Endothelial cell of umbilical vein (primary cell): ENCODE data around the gene CTBP1.

Experiments
- JUN ChIP-seq: IDR thresholded peaks from 2 replicates; pipeline ENCODE4 v1.6.1; 2011; ENCODE audit warnings: borderline replicate concordance, low read depth; ENCODE audit not compliant: insufficient read length, insufficient read depth
- POLR2A ChIP-seq: IDR thresholded peaks from 2 replicates; pipeline ENCODE4 v1.6.1; 2012; ENCODE audit warnings: low read depth, mild to moderate bottlenecking, control low read depth, low read length
- POLR2AphosphoS5 ChIP-seq: IDR thresholded peaks from 2 replicates; pipeline ENCODE4 v1.6.1; 2012; ENCODE audit warnings: low read depth, mild to moderate bottlenecking, control low read depth, low read length, moderate library complexity; ENCODE audit not compliant: insufficient read depth
- TF ChIP-seq, protein P1 (sequence below), 2 donors: IDR thresholded peaks; 1 replicate in 1 of 2; 2 replicates in 1 of 2; pipeline ENCODE4 v1.5.1; 2011; ENCODE audit warnings: low read length in 2 of 2, mild to moderate bottlenecking in 2 of 2, moderate library complexity in 2 of 2, control low read depth in 1 of 2, inconsistent platforms in 1 of 2, low read depth in 1 of 2; ENCODE audit not compliant: insufficient read depth in 1 of 2; ENCODE audit errors: extremely low read depth in 1 of 2

DNA sequence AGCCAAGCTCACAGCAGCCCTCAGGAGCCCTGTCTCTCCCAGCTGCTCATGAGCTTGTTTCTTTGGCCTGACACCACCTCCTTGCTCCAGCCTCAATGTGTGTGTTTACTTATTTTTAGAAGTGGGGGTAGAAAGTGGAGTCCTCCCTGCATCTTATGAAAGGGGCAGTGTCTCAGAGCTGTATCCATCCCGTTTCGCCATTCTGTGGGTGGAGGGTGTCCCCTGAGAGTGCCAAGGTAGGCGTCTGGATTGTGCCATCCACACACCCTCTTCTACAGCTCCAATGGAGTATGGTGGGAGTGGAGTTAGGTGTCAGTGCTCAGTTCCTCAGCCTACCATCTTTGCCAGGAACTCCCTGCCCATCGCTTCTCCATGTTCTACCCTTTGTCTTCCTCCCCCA is 84.9 kb downstream of the CTBP1 start:
- TF ChIP-seq, protein P1, sequence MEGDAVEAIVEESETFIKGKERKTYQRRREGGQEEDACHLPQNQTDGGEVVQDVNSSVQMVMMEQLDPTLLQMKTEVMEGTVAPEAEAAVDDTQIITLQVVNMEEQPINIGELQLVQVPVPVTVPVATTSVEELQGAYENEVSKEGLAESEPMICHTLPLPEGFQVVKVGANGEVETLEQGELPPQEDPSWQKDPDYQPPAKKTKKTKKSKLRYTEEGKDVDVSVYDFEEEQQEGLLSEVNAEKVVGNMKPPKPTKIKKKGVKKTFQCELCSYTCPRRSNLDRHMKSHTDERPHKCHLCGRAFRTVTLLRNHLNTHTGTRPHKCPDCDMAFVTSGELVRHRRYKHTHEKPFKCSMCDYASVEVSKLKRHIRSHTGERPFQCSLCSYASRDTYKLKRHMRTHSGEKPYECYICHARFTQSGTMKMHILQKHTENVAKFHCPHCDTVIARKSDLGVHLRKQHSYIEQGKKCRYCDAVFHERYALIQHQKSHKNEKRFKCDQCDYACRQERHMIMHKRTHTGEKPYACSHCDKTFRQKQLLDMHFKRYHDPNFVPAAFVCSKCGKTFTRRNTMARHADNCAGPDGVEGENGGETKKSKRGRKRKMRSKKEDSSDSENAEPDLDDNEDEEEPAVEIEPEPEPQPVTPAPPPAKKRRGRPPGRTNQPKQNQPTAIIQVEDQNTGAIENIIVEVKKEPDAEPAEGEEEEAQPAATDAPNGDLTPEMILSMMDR (IDR thresholded peaks at IDR 0.05; ENCODE audit: extremely low read depth in 1 of 2, insufficient read depth in 1 of 2, low read depth in 1 of 2, low read length in 2 of 2): no peak
- TF ChIP-seq POLR2A (no peak), POLR2AphosphoS5 (no peak), JUN (no peak)
